GM12872 (cell line): ENCODE results near the gene MSANTD1.

Experiments
- CTCF ChIP-seq: IDR thresholded peaks from 3 replicates; pipeline ENCODE4 v1.5.1; 2011; ENCODE audit warnings: low read depth, mild to moderate bottlenecking, low read length, moderate library complexity; ENCODE audit not compliant: insufficient read depth

The MSANTD1 gene

GRCh38 chr4:3251691-3252479, 2.9 kb downstream of the MSANTD1 start:
- no peak for TF ChIP-seq CTCF

GRCh38 chr4:3252480-3252828, 3.5 kb downstream of the MSANTD1 start:
- TF ChIP-seq CTCF = no peak

GRCh38 chr4:3252831-3253641, 4.1 kb downstream of the MSANTD1 start:
- no peak for TF ChIP-seq CTCF

GRCh38 chr4:3253808-3254207, 4.8 kb downstream of the MSANTD1 start:
- no peak for TF ChIP-seq CTCF

- no peak for TF ChIP-seq CTCF
These were observed 5.6 kb downstream of the MSANTD1 start for GRCh38 chr4:3254302-3255131.

GRCh38 chr4:3255611-3256186, 6.7 kb downstream of the MSANTD1 start:
- TF ChIP-seq CTCF = no peak
